DND-41 (cell line): Measurements from ENCODE around the gene LAMB4.

Experiments
- ATAC-seq: fragments of 200-7000 bp; cut with Tn5 transposase; 3 replicates; pipeline ENCODE4 v1.9.1; 2021; ENCODE audit warnings: low read depth; ENCODE audit not compliant: insufficient read depth
- DNase-seq: peaks from one replicate; pipeline ENCODE4 v3.0.0-alpha.2; 2020
- H2AFZ ChIP-seq: 2 replicates; pipeline ENCODE4 v1.6.0; 2012; ENCODE audit warnings: low read depth, low read length
- H3K27ac ChIP-seq: 2 replicates; pipeline ENCODE4 v1.5.1; 2012; ENCODE audit warnings: low read length, inconsistent platforms
- H3K27me3 ChIP-seq: fragments of 200-600 bp; sonication (generic); 2 replicates; pipeline ENCODE4 v1.6.0; 2012; ENCODE audit warnings: low read length, mild to moderate bottlenecking, inconsistent platforms; ENCODE audit not compliant: insufficient read depth, poor library complexity
- H3K36me3 ChIP-seq: 2 replicates; pipeline ENCODE4 v1.5.1; 2012; ENCODE audit warnings: low read length, inconsistent platforms; ENCODE audit not compliant: insufficient read depth
- H3K4me1 ChIP-seq: 2 replicates; pipeline ENCODE4 v1.5.1; 2012; ENCODE audit warnings: mild to moderate bottlenecking, low read length; ENCODE audit not compliant: insufficient read depth
- H3K4me2 ChIP-seq: 2 replicates; pipeline ENCODE4 v1.6.0; 2012; ENCODE audit warnings: mild to moderate bottlenecking, moderate library complexity, low read length, inconsistent platforms; ENCODE audit not compliant: insufficient read depth
- H3K4me3 ChIP-seq, 2 experiments: fragments of 200-600 bp in 1 of 2; shearing (Covaris generic) in 1 of 2; 2 replicates each; pipeline ENCODE4 v1.5.1; 2012 to 2016; ENCODE audit warnings: inconsistent platforms in 2 of 2, low read length in 2 of 2, mild to moderate bottlenecking in 2 of 2, low read depth in 1 of 2, moderate library complexity in 1 of 2
- H3K79me2 ChIP-seq: 2 replicates; pipeline ENCODE4 v1.6.0; 2012; ENCODE audit warnings: low read length, inconsistent platforms; ENCODE audit not compliant: insufficient read depth
- H3K9ac ChIP-seq: 2 replicates; pipeline ENCODE4 v1.6.0; 2012; ENCODE audit warnings: low read depth, mild to moderate bottlenecking, inconsistent platforms, low read length, moderate library complexity
- H3K9me3 ChIP-seq: 2 replicates; pipeline ENCODE4 v1.5.1; 2012; ENCODE audit warnings: low read length, moderate library complexity, mild to moderate bottlenecking, inconsistent platforms; ENCODE audit not compliant: insufficient read depth, severe bottlenecking
- H4K20me1 ChIP-seq: 2 replicates; pipeline ENCODE4 v1.6.0; 2012; ENCODE audit warnings: low read length; ENCODE audit not compliant: insufficient read depth
- CTCF ChIP-seq: IDR thresholded peaks from 2 replicates; pipeline ENCODE4 v1.5.1; 2012; ENCODE audit warnings: borderline replicate concordance, low read length, moderate library complexity, mild to moderate bottlenecking; ENCODE audit not compliant: poor library complexity, severe bottlenecking; ENCODE audit errors: extremely low read depth
- EZH2 ChIP-seq: IDR thresholded peaks from 3 replicates; pipeline ENCODE4 v1.6.1; 2012; ENCODE audit warnings: borderline replicate concordance, low read depth, mild to moderate bottlenecking, moderate library complexity, low read length, inconsistent platforms; ENCODE audit not compliant: severe bottlenecking

LAMB4 gene

GRCh38 chr7:107980171-107980570, 150.0 kb downstream of the LAMB4 start:
- no peaks in the 10 kb centered on the region for H3K36me3 ChIP-seq
- no peak for ATAC-seq
- no peaks in the 10 kb centered on the region for H3K27me3 ChIP-seq
- H2AFZ ChIP-seq = no peak overlapping the region
- H3K9ac ChIP-seq = no peak overlapping the region
- no peak for DNase-seq
- H3K79me2 ChIP-seq = no peaks in the 10 kb centered on the region
- no peak for TF ChIP-seq CTCF
- no peak overlapping the region for H3K27ac ChIP-seq
- no peak overlapping the region for H3K4me2 ChIP-seq
- no peaks in the 10 kb centered on the region for H4K20me1 ChIP-seq
- no peak overlapping the region for H3K4me3 ChIP-seq
- H3K9me3 ChIP-seq = no peaks in the 10 kb centered on the region
- no peaks in the 10 kb centered on the region for H3K4me1 ChIP-seq

- H3K4me1 ChIP-seq = no peaks in the 10 kb centered on the region
- H3K79me2 ChIP-seq = no peaks in the 10 kb centered on the region
- no peak overlapping the region for H3K4me3 ChIP-seq
- H3K27ac ChIP-seq = no peak overlapping the region
- no peaks in the 10 kb centered on the region for H3K9me3 ChIP-seq
- no peak for TF ChIP-seq CTCF
- no peak for TF ChIP-seq EZH2
- H4K20me1 ChIP-seq = no peaks in the 10 kb centered on the region
- no peak for ATAC-seq
- no peaks in the 10 kb centered on the region for H3K36me3 ChIP-seq
- H3K9ac ChIP-seq = no peak overlapping the region
- no peak overlapping the region for H2AFZ ChIP-seq
- peaks cover 5% of the 10 kb centered on the region for H3K27me3 ChIP-seq
- no peak overlapping the region for H3K4me2 ChIP-seq
- no peak for DNase-seq
These were observed 151.2 kb downstream of the LAMB4 start for GRCh38 chr7:107978815-107979408.

GRCh38 chr7:107977048-107977447, 153.1 kb downstream of the LAMB4 start:
- no peak for TF ChIP-seq CTCF
- no peak for TF ChIP-seq EZH2
- no peak for DNase-seq
- Histone ChIP-seq H3K4me3 (no peak overlapping the region), H3K36me3 (no peaks in the 10 kb centered on the region), H3K9me3 (no peaks in the 10 kb centered on the region), H3K9ac (no peak overlapping the region), H2AFZ (no peak overlapping the region), H3K79me2 (no peaks in the 10 kb centered on the region), H3K4me1 (no peaks in the 10 kb centered on the region), H3K27me3 (peaks cover 6% of the 10 kb centered on the region), H4K20me1 (no peaks in the 10 kb centered on the region), H3K27ac (no peak overlapping the region), H3K4me2 (no peak overlapping the region)
- no peak for ATAC-seq

- Histone ChIP-seq H3K36me3 (no peaks in the 10 kb centered on the region), H2AFZ (no peak overlapping the region), H3K4me1 (no peaks in the 10 kb centered on the region), H3K9me3 (no peaks in the 10 kb centered on the region), H3K4me2 (no peak overlapping the region), H3K27me3 (peaks cover 7% of the 10 kb centered on the region), H3K4me3 (no peak overlapping the region), H3K9ac (no peak overlapping the region), H3K27ac (no peak overlapping the region), H3K79me2 (no peaks in the 10 kb centered on the region), H4K20me1 (no peaks in the 10 kb centered on the region)
- ATAC-seq (no peak), DNase-seq (no peak)
- TF ChIP-seq CTCF = no peak
- TF ChIP-seq EZH2 = no peak
These were observed 153.5 kb downstream of the LAMB4 start for GRCh38 chr7:107976620-107977019.
